ENCODE data around the gene PSD4.

The PSD4 gene

GRCh38 chr2:113148606-113149552 lies 24.9 kb upstream of the PSD4 start:
- TF ChIP-seq CTCF (IDR thresholded peaks at IDR 0.05; ENCODE audit: borderline replicate concordance, insufficient read depth, low read depth, low read length) = no peak
- no peak overlapping the region for H3K4me3 ChIP-seq (ENCODE audit: low read depth, low read length)

- H3K4me3 ChIP-seq (ENCODE audit: low read depth, low read length) = no peak overlapping the region
- TF ChIP-seq CTCF (IDR thresholded peaks at IDR 0.05; ENCODE audit: borderline replicate concordance, insufficient read depth, low read depth, low read length) = no peak
These were observed 24.1 kb upstream of the PSD4 start for GRCh38 chr2:113149553-113150257.

- TF ChIP-seq CTCF (IDR thresholded peaks at IDR 0.05; ENCODE audit: borderline replicate concordance, insufficient read depth, low read depth, low read length) = no peak
These were observed 23.5 kb upstream of the PSD4 start for GRCh38 chr2:113150258-113150601.

GRCh38 chr2:113155331-113155730 lies 18.4 kb upstream of the PSD4 start:
- no peak for TF ChIP-seq CTCF (IDR thresholded peaks at IDR 0.05; ENCODE audit: borderline replicate concordance, insufficient read depth, low read depth, low read length)
- H3K4me3 ChIP-seq (ENCODE audit: low read depth, low read length) = no peak overlapping the region

More at GRCh38 chr2:113150258-113150601, 23.5 kb upstream of the PSD4 start:
- H3K4me3 ChIP-seq (ENCODE audit: low read depth, low read length) = no peak overlapping the region

GRCh38 chr2:113156278-113157117 lies 17.3 kb upstream of the PSD4 start:
- peak overlapping the region; percentile 62 for H3K4me3 ChIP-seq (ENCODE audit: low read depth, low read length)
- TF ChIP-seq CTCF (IDR thresholded peaks at IDR 0.05; ENCODE audit: borderline replicate concordance, insufficient read depth, low read depth, low read length) = no peak

- TF ChIP-seq CTCF (IDR thresholded peaks at IDR 0.05; ENCODE audit: borderline replicate concordance, insufficient read depth, low read depth, low read length) = no peak
- peak overlapping the region; percentile 62 for H3K4me3 ChIP-seq (ENCODE audit: low read depth, low read length)
These were observed 16.5 kb upstream of the PSD4 start for GRCh38 chr2:113157118-113157896.

All from GM12875 (cell line).